ENCODE data around the gene LTBR.

Gene LTBR

DNA sequence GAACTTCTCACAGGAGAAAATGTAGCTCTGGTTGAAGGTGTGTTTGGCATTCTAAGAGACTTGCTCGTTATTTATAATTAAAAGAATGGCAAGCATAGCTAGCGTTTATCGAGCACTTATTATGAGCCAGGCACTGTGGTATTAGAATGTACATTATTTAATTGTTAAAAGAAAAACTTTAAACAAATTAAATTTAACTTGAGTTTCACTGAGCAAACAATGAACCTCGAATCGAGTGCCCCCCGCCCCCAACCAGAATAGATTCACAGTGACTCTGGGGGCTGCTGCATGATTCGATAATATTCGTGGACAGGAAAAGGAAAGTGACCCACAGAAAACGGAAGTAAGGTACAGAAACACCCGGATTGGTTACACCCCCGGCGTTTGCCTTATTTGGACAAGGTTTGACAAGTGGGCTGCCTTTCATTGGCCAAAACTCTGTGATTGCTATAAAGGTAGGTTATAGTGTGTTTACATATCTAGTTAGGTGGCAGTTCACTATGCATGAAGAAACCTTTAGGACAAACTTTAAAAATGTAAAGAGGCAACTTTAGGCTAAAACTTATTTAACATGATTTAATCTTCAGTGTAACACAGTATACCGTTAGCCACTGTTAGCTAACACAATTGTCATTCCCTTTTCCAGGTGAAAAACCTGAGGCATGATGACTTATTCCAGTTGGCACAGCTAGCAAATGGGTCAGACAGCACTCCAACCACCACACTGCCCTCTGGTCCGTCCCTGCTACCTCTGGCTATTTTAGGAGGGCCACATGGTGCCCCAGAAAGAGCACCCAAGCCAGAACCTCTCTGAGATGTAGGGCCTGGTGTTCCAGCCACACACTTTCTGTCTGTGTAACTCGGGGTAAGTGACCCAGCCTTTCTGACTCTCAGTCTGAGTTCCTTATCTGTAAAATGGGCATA, 15.7 kb upstream of the LTBR start:
- DNase-seq (ENCODE audit: low read depth in 2 of 2), result no peak

GRCh38 chr12:6368906-6369525, 14.9 kb upstream of the LTBR start:
- DNase-seq (ENCODE audit: low read depth in 2 of 2), result no peak

- DNase-seq (ENCODE audit: low read depth in 2 of 2), result no peak
These were observed 13.9 kb upstream of the LTBR start for GRCh38 chr12:6369916-6370575.

- no peak for DNase-seq (ENCODE audit: low read depth in 2 of 2)
These were observed 13.4 kb upstream of the LTBR start for GRCh38 chr12:6370576-6370935.

GRCh38 chr12:6370994-6371754, 12.8 kb upstream of the LTBR start:
- DNase-seq (ENCODE audit: low read depth in 2 of 2), result no peak

- no peak for DNase-seq (ENCODE audit: low read depth in 2 of 2)
These were observed 11.5 kb upstream of the LTBR start for GRCh38 chr12:6372403-6373003.

DNA sequence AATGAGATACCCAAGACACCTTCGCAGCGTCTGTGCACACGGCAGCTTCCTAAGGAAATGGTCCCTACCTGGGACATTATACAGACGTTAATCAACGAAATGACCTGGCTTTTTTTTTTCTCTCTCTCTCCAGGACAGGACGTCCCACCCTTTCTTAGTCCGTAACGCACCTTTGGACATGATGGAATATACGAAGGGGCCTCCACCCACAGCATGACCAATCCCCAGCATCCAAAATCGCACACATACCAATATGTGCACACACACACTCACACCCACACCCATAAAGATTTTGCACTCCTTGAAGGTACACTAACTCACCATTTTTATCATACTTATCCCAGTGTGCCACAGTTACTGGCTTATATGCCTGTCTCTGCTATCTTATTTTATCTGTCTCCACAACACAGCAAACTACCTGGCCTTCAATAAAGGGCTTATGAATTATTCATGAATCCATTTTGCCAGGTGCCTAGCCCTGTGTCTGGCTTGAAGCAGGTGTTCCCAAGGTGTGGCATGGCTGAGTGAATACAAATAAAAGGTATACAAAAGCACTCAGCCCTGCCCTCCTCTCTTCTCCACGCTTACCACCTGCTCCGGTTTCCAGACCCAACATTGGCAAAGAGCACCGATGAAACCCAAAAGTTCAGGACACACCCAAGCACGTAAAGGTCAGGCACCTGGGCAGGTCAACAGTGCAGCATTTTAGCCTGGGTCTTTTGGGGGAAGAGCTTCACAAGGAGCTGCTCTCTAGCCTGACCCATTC, 10.8 kb upstream of the LTBR start:
- no peak for DNase-seq (ENCODE audit: low read depth in 2 of 2)

- no peak for DNase-seq (ENCODE audit: low read depth in 2 of 2)
These were observed 9.8 kb upstream of the LTBR start for GRCh38 chr12:6374028-6374785.

DNA sequence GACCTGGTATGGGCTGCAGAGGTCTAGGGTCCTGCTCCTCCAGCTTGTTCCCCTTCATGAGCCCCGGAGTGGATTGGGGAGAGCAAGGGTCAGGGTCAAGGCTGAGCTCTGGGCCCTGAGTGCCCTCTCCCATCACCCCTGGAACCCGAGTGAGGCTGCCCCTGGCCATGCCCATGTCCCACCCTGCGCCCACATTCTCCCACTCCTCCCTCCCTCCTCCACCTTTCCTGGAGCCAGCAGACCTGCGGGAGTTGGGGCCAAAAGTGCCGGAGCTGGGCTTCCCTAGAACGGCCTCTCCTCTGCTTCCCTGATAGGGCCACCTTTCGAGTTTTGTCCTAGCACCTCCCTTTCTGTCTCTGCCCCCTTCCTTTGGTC, 9.2 kb upstream of the LTBR start:
- DNase-seq (ENCODE audit: low read depth in 2 of 2), result no peak

DNA sequence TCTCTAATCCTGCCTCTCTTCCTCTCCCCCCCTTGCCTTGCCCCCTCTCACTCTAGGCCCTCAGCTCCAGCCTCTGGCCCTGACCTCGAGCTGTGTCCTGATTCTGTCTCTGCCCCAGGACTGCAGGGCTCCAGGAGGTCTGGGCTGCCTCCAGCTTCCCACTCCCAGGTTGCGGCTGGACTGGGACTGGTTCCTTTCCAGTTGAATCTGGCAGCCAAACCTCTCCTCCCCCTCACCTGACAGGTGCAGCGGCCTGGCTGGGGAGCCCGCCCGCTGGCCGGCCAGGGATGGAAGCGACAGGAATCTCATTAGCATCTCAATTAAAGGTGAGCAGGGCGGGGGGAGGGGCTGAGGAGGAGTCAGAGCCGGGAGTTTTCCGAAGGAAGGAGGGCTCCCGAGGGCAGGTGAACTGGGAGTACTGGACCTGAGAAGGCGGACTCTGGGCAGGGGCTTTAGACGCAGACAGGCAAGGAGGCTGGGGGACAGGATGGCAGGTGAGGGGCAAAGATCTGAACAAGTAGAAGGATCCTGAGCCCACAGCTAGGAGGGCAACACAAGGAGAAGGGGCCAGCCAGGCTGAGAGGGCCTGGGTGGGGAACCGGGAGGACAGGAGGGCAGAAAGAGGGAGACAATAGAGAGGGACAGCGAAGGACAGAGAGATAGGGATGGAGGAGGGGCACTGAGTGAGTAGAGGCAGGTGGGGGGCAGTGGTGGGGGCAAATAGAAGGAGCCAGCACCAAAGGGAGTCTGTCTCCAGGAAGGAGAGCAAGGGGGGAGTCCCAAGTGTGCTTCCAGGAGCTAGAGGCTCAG, 8.5 kb upstream of the LTBR start, which contains the start of gene SCNN1A:
Gene SCNN1A (minus strand): TSS at position 295 of the 810 bp plus-strand sequence. CDS start 780 bp downstream, outside the sequence.
- no peak for DNase-seq (ENCODE audit: low read depth in 2 of 2)

DNA sequence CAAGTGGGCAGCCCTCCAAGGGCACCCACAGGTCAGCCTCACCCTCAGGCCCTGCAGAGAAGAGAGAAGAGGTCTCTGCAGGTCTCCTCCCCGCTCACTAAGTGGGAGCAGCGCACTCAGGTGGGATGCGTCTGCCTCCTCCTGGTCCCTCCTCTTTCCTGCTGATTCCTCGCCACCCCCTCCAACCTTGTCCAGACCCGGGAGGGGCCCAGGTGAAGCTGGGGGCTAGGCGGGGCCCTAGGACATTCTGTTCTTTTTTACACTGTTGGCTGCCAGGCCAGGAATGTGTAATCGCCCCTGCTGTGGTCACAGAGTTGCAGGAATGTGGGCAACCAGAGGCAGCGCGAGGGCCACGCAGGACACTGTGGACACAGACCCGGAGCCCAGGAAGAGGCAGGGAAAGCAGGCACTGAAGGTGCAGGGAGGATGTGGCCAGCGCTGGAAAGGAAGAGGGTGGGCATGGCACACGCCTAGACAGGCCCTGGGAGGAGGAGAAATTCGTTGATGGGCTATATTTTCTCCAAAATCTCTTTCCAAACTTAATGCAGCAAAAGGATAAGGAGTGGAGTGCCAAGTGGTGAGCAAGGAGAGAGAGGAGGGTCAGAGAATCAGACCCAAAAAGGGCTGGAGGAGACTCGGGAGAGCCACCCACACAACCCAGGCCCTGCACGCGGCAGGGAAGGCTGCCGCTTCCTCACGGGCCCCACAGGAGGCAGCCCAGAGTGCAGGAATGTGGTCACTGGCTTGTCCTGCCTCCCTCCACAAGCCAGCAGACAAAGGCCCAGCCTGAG, 7.7 kb upstream of the LTBR start:
- DNase-seq (ENCODE audit: low read depth in 2 of 2), result no peak

GRCh38 chr12:6376870-6377666, 6.9 kb upstream of the LTBR start:
- DNase-seq (ENCODE audit: low read depth in 2 of 2), result no peak

DNA sequence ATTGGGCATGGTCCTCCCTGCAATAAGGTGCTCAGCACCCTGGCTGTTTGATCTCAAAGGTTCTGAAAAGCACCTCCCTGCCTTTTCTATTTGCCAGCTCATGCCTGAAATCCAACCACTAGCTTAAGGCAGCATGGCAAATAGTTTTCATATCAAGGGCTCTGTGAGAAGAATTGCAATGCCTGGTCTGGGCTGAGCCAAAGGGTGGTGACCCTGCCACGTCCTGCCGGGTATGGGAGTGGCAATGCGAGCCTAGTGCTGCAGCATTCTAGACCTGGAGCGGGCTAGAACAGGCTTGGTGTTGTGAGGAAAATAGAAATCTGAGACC, 6.3 kb upstream of the LTBR start:
- DNase-seq (ENCODE audit: low read depth in 2 of 2), result no peak

GRCh38 chr12:6378709-6379472, 5.1 kb upstream of the LTBR start:
- DNase-seq (ENCODE audit: low read depth in 2 of 2), result no peak

- DNase-seq (ENCODE audit: low read depth in 2 of 2), result no peak
These were observed 3.5 kb upstream of the LTBR start for GRCh38 chr12:6380141-6381121.

GRCh38 chr12:6382371-6382770, 1.6 kb upstream of the LTBR start:
- no peak for DNase-seq (ENCODE audit: low read depth in 2 of 2)
